SKM-1 treated with dmso at 0.1 percent for 144 hours (cell line): Measurements from ENCODE around the gene MAP6D1.

ENCODE experiments used
- DNase-seq: peaks from one replicate; lab custom pipeline; 2025; ENCODE audit not compliant: unreplicated experiment; lab: John Stamatoyannopoulos, UW

MAP6D1 gene

DNA sequence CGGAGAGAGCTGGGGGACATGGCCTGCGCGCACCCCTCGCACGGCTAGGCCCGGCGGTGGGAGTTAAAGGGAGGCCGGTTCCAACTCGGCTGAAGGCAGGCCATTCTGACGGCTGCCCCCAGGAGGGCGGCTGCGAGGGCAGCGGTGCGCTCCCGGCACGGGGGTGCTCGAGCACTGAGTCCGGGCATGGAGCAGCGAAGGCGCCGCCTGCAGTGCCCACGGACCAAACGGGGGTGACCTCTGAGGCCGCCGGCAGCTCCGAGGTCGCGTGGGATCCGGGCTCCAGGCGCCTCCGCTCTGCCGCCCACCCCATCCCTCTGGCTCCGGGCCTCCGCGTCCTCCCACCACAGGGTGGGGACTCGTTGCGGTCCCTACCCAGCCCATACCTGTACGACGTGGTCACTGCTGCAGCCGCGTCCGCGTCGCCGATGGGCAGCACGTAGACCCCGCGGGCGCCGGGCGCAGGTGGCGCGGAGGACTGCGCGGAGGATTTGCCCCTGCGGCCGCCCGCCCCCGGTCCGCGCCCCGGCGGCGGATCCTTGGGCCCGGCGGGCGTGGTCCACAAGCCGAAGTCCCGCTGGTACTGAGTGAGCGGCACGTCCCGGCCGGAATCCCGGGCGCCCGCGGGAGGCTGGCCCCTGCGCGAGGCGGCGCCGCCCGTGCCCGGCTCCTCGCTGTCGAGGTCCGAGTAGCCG is 469 bp downstream of the MAP6D1 start:
- DNase-seq = no peak

DNA sequence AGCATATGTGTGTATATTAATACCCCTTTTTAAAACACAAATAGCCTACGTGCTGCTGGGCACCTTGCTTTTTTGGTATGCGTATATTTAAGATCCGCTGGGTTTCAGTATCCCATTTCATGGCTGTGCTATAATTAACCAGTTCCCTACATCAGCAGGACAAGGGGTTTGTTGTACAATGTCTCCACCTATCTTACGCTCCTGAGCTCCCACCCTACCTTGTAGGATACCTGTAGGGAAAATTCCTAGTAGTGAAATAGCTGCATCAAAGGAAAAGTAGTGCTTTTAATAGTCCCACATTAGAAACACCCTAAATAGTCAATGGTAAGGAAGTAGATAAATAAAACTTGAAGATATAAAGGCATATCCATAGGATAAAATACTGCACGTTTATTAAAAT is 1.4 kb downstream of the MAP6D1 start:
- no peak for DNase-seq

DNA sequence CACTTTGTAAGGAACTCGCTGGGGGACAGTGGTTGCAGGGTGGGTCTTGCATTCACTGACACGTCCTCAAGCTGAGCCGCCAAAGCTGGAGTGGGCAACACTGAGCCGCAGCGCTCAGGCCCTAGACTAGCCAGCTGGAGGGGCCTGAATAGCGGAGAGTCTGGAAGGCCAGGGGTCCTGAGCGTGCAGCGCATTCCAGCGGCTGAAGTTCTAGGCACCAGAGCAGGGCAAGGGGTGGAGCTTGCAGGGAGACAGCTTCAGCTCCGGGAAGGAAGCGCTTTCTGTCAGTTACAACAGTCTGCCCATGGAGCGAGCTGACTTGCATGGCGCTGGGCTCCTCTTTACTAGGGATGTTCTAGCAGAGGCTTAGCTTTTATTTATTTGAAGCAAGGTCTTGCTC is 2.7 kb downstream of the MAP6D1 start:
- no peak for DNase-seq

DNA sequence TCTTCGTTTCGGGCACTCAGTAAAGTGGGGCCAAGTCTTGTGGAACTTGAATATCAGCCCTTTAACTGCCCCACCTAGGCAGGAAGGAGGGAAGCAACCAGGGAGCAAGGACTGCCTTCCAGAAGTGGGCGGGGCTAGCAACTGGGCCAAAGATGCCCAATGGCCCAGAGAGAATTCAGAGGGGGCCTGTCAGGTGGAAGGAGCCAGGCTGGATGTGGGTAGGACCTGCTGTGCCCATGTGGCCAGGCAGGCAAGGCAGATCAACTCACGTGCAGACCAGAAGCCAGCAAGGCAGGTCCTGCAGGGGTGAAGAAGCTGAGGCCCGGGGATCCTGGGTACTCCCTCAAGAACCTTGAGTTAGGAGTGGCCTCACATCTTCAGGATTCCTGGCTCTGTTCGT is 5.5 kb downstream of the MAP6D1 start:
- no peak for DNase-seq

DNA sequence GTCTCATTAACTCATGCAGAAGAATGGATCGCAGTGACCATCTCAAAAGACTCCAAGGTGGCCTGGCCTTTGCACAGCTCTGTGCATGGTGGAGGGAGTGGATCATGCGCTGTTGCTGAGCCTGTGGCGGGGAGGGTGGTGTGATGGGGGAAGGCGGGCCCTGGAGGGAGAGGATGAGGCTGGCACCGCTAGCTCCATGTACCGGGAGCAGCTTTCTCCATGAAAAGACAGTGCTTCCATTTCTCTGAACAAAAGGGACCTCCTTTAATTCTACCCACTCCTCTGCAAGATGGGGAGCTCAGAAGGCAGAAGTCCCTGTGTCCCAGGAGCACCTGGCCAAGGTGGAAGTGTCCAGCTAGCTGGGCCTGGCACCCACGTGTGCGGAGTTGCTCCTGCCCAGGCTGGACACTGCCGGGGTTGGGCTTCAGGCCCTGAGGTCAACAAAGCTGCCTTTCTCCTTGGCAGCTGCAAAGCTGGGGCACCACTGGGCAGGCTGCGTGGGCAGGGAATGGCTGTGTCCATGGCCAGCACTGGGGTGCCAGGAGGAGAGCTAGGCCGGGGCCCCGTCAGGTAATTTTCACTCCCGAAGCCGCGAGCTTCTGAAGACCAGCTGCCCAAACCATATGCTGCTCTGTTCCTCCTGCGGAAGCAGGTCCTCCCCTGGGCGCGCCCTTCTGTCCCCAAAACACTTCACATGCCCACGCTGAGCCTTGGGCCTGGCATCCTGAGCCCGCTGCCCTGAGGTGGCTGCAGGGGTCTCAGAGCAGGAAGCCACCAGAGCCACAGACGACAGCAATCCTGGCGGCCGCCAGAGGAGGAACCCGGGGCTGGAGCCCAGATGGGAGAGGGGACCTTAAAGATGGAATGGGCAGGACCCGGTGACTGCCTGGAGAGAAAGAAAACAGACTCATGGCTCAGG is 6.4 kb downstream of the MAP6D1 start:
- DNase-seq = no peak

DNA sequence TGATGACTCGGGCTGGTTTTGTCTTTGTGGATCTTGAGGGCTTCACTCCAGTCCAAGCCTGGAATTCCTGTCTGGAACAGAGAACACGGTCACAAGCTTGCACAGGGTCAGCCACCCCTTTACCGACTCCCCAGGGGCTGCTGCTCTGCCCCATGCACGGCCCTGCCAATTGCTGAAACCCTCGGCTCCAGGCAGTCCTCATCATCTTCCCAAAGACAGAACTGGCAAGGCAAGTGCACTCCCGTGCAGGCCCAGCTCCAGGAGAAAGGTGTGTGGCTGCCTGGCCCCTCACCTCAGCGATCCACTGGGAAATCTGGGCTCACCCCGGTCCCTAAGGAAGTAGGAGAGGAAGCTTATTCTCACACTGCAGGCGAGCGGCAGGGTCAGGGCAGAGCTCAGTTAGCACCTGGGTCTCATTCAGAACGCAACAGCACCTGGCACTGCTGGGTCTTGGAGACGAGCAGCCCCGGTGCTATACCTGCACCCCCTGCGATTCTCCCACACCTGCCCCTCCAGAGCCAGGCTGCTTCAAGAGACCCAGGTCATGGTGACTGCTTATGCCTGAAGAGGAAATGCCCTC is 7.2 kb downstream of the MAP6D1 start:
- DNase-seq = no peak

DNA sequence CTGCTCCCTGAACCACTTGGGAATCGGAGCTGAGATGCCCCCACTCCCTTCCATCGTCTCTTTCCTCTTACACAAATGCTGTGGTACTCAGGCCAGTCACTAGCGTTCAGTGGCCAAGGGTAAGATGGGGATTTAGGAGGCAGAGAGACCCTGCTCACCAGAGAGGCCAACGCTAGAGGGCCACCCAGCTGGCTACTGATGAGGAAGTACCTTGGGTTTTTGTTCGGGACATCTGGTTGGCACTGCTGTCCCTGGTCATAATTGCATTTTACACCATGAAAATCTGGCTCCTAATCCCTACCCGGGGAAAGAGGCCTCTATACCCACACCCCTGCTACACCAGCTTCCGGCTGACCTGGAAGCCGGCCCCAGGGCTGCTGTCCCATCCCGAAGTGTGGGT is 7.7 kb downstream of the MAP6D1 start:
- no peak for DNase-seq

DNA sequence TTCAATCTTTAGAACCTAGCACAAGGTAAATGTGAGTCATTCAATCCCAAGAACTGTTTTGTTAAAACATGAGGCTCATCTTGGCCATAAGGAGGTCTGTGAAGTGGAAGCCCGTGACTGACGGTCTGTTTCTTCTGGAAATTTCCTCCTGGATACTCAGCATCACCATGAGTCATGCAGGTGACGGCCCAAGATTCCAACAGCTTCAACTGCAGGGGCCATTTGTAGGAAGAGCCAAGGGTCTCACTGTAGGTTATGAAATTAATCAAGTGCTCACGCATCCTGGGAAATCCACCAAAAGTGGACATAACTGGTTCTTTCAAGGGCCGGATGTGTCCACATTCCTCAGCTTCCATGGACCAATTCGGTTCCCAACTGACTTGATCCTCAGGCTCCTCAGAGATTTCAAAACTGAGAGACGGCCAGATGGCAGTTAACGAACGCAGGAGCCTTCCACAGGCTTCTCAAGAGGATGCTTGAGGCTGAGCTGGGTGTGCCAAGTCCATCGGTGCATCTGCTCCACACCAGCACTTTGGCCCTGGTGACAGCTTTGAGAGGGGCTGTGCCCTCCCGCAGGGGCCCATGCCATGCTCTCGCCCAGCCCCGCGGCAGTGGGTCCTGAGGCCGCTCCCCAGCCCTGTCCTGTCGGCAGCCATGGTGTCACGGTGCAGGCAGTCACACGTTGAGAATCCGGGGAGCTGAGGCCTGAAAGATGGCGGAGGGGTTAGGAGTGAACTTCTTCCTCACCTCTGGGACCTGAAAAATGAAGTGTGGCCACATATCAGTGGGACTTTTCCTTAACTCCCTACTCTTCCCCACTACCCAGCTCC is 8.5 kb downstream of the MAP6D1 start:
- DNase-seq = no peak

DNA sequence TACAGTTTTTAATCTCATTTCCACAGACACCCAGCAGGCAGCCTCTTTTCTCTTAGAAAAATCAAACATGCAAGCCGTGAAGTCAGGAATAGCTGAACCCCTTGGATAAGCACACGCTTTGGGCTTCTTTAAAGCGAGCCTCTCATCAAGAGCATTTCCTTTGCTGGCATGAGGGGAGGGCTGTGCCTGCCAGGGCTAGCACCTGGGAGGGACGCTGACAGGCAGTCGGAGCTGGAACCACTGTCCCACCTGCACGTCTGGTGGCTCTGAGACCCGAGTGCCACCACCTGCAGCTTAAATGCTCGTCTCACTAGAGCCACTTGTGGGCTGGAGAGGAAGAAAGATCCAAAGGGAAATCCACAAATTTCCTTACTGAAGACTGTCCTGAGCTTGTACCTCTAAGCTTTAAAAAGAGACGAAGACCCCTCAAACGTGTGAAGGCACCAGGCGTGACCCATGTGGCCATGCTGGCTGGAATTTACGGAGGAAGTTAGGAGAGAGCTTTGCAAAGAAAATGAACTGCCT is 9.4 kb downstream of the MAP6D1 start:
- no peak for DNase-seq

DNA sequence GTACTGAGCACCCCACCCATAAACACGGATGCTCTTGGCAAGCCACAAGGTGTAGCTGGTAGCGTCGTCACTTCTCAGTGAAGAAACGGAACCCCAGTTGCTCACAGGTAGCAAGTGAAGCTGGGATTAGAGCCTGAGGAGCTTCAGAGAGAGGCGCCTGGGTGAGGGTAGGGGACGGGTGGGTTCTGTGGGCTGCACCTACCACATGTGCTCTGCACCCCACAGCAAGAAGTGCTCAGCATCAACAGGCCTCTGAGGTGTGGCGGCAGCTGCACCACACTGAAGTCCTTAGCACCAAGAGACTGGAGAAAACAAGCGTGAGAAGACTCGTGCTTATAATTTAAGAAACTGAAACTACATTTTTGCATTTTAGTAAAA is 9.8 kb downstream of the MAP6D1 start:
- no peak for DNase-seq

DNA sequence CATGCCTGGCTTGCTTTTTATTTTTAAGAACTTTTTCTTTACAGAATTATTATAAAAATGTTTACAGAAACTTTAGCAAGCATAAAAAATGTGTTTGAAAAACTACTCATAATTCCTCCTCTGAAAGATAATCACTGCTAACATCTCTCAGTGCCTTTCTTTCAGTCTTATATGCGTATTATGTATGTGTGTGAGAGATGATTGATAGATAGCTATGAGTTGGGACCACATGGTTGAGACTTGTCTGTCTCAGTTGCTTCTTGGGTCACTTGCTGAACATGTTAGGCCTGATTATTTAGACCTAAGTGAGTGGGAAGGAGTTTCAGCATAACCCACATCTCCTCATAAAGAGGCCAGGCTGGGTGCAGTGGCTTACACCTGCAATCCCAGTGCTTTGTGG is 11.1 kb downstream of the MAP6D1 start:
- DNase-seq = no peak

DNA sequence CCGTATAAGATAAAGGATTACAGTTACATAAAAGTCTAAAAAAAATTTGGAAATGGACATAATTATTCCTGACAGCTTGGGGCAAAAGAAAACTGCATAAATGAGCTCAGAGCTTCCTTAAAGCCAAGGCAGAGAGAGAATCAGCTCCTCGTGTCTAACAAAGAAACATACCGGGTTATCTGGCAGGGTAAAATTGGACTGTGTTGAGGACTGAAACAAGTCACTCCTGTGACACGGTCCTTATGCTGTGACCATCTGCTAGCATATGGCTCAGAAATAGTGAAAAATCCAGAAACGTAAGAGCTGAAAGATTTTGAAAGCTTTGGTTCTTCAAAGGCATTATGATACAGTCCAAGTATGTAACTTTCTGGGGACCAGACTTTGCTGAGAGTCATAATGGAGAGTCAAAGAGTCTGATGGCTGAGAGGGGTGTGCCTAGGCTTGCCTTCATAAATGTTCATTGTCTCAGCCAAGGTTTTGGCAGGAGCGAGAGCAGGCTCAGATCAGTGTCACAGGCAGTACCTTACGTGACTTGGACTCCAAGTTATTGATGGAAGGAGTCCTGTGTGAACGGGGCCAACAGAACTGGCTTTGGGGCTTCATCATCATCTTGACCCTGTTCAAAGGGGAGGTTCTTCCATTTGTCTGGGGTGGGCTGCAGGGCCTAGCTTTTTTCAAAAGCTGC is 12.5 kb downstream of the MAP6D1 start:
- no peak for DNase-seq

DNA sequence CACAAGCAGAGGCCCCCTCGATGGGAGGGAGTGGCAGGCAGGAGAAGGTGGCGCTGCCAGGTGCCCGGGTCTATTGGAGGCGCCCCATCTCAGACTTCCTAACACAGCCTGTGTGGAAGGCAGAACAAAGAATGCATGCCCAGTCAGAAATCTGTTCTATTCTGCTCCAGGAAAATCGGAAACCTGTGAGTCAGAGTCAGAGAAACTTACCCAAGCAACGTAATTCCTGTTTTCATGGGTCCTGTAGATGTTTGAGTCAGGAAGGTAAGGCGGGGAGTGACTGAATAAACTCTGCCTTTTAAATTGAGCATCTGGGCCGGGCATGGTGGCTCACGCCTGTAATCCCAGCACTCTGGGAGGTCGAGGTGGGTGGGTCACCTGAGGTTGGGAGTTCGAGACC is 13.7 kb downstream of the MAP6D1 start:
- DNase-seq = no peak

DNA sequence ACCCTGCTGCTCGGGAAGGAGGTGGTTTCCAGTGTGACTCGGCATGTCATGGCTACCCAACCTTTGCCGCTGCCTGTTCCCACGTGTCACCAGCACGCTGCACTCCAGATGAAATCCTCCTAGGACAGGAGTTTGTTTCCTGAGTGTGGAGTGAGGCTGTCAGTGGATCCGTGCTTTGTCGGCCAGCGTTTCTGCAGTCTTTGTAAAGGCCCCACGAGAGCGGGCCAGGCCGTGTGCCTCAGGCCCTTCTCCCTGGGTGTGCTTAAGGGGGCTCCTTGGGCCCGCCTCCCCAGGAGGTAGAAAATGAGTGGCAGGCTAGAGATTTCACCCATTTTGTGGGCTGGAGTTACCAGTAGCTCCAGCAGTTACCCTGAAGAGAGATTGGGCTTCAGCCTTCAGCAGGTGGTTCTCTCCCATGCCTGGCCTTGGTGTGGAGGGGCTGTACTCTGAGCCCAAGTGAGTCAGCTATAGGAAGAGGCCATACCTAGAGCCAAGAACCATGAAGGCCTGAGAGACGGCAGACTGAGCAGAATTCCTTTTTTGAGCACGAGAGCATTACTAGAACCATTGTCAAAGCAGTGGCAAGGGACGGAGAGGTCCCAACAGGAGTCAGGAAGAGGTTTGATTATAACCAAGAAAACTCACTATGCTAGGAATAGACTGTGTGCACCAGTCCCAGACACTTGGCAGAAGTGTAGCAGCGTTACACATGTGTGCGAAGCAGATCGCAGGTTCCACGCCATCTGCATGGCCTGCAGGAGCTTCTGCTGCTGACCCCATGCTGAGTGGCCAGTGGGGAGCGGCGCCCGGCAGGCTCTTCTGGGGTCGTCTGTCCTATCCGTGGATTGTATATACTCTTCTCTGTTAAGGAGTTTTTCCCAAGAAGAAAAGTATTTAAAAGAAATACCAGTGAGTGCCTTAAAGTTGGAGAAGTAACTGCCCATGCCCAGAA is 14.5 kb downstream of the MAP6D1 start:
- DNase-seq = no peak

DNA sequence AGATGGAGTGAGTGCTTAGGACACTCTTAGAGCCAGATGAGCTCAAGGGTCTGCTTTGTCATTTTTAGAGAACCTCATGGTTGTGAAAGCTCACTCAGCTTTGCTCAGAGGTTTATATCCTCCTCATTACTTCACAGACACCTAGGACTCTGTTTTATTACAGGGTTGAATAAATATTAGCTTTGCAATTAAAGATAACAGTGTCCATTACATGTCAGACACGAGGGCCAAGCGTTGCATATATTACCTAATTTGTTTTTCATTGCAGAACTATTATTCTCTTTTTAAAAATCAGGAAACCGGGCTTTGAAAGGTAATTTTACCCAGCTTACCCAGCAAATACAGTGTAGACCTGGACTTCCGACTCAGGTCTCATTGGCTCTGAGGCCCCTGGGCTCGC is 16.1 kb downstream of the MAP6D1 start:
- DNase-seq = no peak

DNA sequence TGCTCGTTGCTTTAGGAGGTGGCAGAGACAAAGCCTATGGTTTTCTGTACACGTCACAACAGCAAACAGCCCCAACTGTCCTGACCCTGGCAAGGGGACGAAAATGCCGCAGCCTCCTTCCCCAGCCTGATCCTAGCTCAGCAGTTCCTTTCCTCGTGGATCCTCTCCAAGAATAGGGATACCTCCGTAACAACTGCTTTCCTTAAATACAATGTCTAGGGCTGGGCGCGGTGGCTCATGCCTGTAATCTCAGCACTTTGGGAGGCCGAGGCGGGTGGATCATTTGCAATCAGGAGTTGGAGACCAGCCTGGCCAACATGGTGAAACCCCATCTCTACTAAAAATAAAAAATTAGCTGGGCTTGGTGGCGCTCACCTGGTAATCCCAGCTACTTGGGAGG is 17.0 kb downstream of the MAP6D1 start:
- no peak for DNase-seq

DNA sequence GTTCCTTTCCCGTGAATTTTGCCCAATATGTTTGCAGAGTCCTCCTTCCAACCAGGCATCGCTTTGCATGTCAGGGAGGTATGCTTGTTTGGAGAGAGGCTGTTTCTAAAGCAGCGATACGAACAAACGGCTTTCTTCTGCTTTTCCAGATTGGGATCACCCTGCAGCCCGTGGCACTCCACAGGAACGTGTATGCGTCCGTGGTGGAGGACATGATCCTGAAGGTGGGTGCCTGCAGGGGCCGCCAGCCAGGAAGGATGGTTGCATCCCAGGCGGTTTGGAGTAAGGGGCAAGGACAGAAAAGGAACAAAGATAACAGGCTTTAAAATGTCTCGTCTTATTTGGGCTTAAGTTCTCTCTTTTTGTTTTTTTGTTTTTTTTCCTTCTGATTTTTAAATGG is 17.5 kb downstream of the MAP6D1 start:
- no peak for DNase-seq

DNA sequence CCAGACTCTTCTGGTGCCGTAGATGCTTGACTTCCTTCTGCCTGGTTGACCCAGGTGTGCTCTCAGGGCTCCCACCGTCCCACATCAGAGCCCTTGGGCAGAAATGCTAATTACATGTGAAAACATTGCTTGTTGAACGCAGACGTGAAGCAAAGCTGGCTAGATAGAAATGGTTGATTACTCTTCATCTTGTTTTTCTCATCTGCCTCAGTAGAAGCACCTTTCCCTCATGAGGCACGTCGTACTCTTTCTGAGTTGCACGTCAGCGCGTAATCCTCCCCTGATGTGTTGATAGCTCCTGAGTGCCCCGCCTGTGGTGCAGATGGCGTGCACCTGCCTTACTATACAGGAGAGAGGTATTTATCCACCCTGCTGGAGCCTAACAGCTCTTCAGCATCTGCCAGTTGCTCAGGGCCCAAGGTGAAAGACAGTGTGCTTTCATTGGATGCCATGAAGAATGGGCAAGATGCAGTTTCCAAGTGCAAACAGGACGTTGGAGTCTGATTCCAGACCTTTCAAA is 18.1 kb downstream of the MAP6D1 start:
- DNase-seq = no peak

DNA sequence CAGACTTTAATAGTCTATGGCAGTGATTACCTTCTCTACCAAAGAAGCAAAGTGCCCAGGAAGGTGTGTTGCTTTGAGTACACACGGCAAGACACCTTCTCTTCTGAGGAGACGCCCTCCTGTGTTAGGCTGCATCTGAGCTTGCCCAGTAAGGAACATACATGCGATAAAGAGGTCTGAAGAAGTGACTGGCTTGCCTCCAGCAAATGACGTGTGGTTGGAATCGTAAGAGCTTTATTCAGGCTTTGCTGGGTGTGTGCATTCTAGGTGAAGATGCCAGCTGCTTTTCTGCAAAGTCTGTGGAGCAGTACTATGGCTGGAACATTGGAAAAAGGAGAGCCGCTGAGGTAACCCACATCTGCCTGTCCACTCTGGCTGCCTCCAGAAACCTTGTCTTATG is 22.4 kb downstream of the MAP6D1 start:
- no peak for DNase-seq
